Calu3 (cell line): ENCODE results near the gene EEPD1. TPM values are rescaled to one million over a fixed set of nuclear protein-coding genes. Genes with fewer than 3 reads are reported as not detected.

Experiments used
- BruUV-seq: library from RNA; stranded (reverse); fragments of 400-500 nt; replicated peaks from 2 replicates; lab custom pipeline; 2021; lab: Mats Ljungman, UMichigan
- CTCF ChIA-PET: fragments of 300-600 bp; sonication (Branson Sonifier 250); formaldehyde crosslinking; loops from one replicate; lab custom pipeline; 2022; ENCODE audit warnings: antibody characterized with exemption; lab: Charles Lee
- DNase-seq: peaks from one replicate; pipeline ENCODE4 v3.0.0; 2022
- H3K27ac Mint-ChIP-seq: one replicate; pipeline ENCODE4 v1.8.0; 2022; ENCODE audit warnings: mixed read lengths; ENCODE audit not compliant: unreplicated experiment
- H3K27me3 Mint-ChIP-seq: one replicate; pipeline ENCODE4 v1.8.0; 2022; ENCODE audit warnings: mixed read lengths; ENCODE audit not compliant: unreplicated experiment
- H3K36me3 Mint-ChIP-seq: one replicate; pipeline ENCODE4 v1.8.0; 2022; ENCODE audit warnings: mild to moderate bottlenecking, moderate library complexity, mixed read lengths; ENCODE audit not compliant: insufficient read depth, unreplicated experiment
- H3K4me1 Mint-ChIP-seq: one replicate; pipeline ENCODE4 v1.8.0; 2022; ENCODE audit warnings: mild to moderate bottlenecking, low read depth, mixed read lengths; ENCODE audit not compliant: unreplicated experiment
- H3K4me3 Mint-ChIP-seq: one replicate; pipeline ENCODE4 v1.8.0; 2022; ENCODE audit warnings: mild to moderate bottlenecking, low read depth, moderate library complexity, mixed read lengths; ENCODE audit not compliant: unreplicated experiment
- H3K9me3 Mint-ChIP-seq: one replicate; pipeline ENCODE4 v1.8.0; 2022; ENCODE audit warnings: low read depth, mixed read lengths; ENCODE audit not compliant: unreplicated experiment
- CTCF ChIP-seq: fragments of 200-600 bp; IDR thresholded peaks from one replicate; pipeline ENCODE4 v1.8.0; 2022; ENCODE audit warnings: antibody characterized with exemption; ENCODE audit not compliant: unreplicated experiment
- intact Hi-C: fragments of 100-400 bp; cut with micrococcal nuclease; formaldehyde crosslinking; loops from one replicate; pipeline ENCODE4 v1.10.0; 2022; ENCODE audit not compliant: unreplicated experiment
- total RNA-seq: library from RNA; stranded (reverse); gene quantifications from 2 replicates; pipeline ENCODE4 v1.2.3, GENCODE V29; 2022

EEPD1 gene
- total RNA-seq, 1 experiment from 2014 or later, result 48.8 TPM

- H3K4me3 Mint-ChIP-seq, result no peak overlapping the region
- H3K27me3 Mint-ChIP-seq, result no peaks in the 10 kb centered on the region
- no peak for DNase-seq
- TF ChIP-seq CTCF, result no peak
- no peak overlapping the region for H3K27ac Mint-ChIP-seq
- peaks cover 14% of the 10 kb centered on the region for H3K36me3 Mint-ChIP-seq
- intact Hi-C loops, result loop anchor here (5.0 kb wide), 1 partner anchor 83 kb away; no protein-coding TSS in a partner anchor
- CTCF ChIA-PET, result interaction anchor here (0.6 kb wide), 1 partner anchor 166 kb away, joined by 4 read pairs; no protein-coding TSS in a partner anchor
- no peaks in the 10 kb centered on the region for H3K9me3 Mint-ChIP-seq
- no TSS peak for BruUV-seq
- peaks cover 60% of the 10 kb centered on the region for H3K4me1 Mint-ChIP-seq
Observed at GRCh38 chr7:36209814-36210183, 56.7 kb downstream of the EEPD1 start.

GRCh38 chr7:36210291-36210922 lies 57.4 kb downstream of the EEPD1 start:
- DNase-seq, result no peak
- no peak overlapping the region for H3K27ac Mint-ChIP-seq
- intact Hi-C loops, result no loop called here
- no peak for TF ChIP-seq CTCF
- CTCF ChIA-PET, result interaction anchor here (0.6 kb wide), 1 partner anchor 167 kb away, joined by 4 read pairs; no protein-coding TSS in a partner anchor
- peaks cover 14% of the 10 kb centered on the region for H3K36me3 Mint-ChIP-seq
- H3K4me1 Mint-ChIP-seq, result peaks cover 54% of the 10 kb centered on the region
- no peaks in the 10 kb centered on the region for H3K9me3 Mint-ChIP-seq
- BruUV-seq, result no TSS peak
- no peak overlapping the region for H3K4me3 Mint-ChIP-seq
- no peaks in the 10 kb centered on the region for H3K27me3 Mint-ChIP-seq

- intact Hi-C loops, result no loop called here
- Mint-ChIP-seq H3K36me3 (peaks cover 5% of the 10 kb centered on the region), H3K4me1 (peaks cover 13% of the 10 kb centered on the region), H3K4me3 (no peak overlapping the region), H3K27me3 (no peaks in the 10 kb centered on the region), H3K9me3 (peaks cover 5% of the 10 kb centered on the region), H3K27ac (no peak overlapping the region)
- DNase-seq, result no peak
- CTCF ChIA-PET, result no interaction called here
- BruUV-seq, result no TSS peak
- no peak for TF ChIP-seq CTCF
Observed at GRCh38 chr7:36214608-36215456, 61.8 kb downstream of the EEPD1 start.

- no peak overlapping the region for H3K27ac Mint-ChIP-seq
- intact Hi-C loops, result no loop called here
- H3K4me1 Mint-ChIP-seq, result peaks cover 8% of the 10 kb centered on the region
- CTCF ChIA-PET, result no interaction called here
- H3K36me3 Mint-ChIP-seq, result peaks cover 5% of the 10 kb centered on the region
- peaks cover 5% of the 10 kb centered on the region for H3K9me3 Mint-ChIP-seq
- no peak overlapping the region for H3K4me3 Mint-ChIP-seq
- no TSS peak for BruUV-seq
- no peak for DNase-seq
- no peaks in the 10 kb centered on the region for H3K27me3 Mint-ChIP-seq
- TF ChIP-seq CTCF, result no peak
Observed at GRCh38 chr7:36215457-36215765, 62.4 kb downstream of the EEPD1 start.
